A549 (cell line): ENCODE data around the gene APC2. TPM values are rescaled to one million over a fixed set of nuclear protein-coding genes. Genes with fewer than 3 reads are reported as not detected.
A peak's percentile ranks its signal among the peaks of the same experiment; 100 is the strongest.

ENCODE experiments used
- ATAC-seq, 2 experiments: fragments of 200-7000 bp in 1 of 2; fragments of >200 bp in 1 of 2; cut with Nextera tagmentation in 1 of 2; cut with Tn5 transposase in 1 of 2; 3 replicates each; pipeline versions ENCODE4 v1.8.0 to v1.9.1; 2018 to 2020; ENCODE audit warnings: mild to moderate bottlenecking in 1 of 2, moderate library complexity in 1 of 2
- CTCF ChIA-PET: fragments of 300-600 bp; sonication (Branson Sonifier 250); formaldehyde crosslinking; extraction: SDS; loops from one replicate; lab custom pipeline; 2021; ENCODE audit warnings: antibody characterized with exemption, inconsistent platforms; lab: Yijun Ruan, JAX
- POLR2A ChIA-PET: fragments of 350-600 bp; formaldehyde crosslinking; extraction: SDS; loops from one replicate; lab custom pipeline; 2021; ENCODE audit warnings: antibody characterized with exemption, inconsistent platforms; lab: Yijun Ruan, JAX
- DNase-seq, 2 experiments: peaks; one replicate each; pipeline versions ENCODE4 v3.0.0 to v3.0.0-alpha.2; 2011 to 2016; ENCODE audit warnings: low read depth in 1 of 2, low spot score in 1 of 2
- FAIRE-seq: peaks from 2 replicates; lab custom pipeline; 2011; peaks lifted over from hg19 to GRCh38; lab: Jason Lieb, UNC
- H3K27ac ChIP-seq, 2 experiments: fragments of >200 bp; sonication (Bioruptor Twin); formaldehyde crosslinking; 3 replicates each; pipeline ENCODE4 v1.5.1; 2016 to 2017
- H3K4me1 ChIP-seq: fragments of >200 bp; sonication (Bioruptor Twin); formaldehyde crosslinking; 3 replicates; pipeline ENCODE4 v1.6.1; 2016
- H3K4me2 ChIP-seq: fragments of >200 bp; sonication (Bioruptor Twin); formaldehyde crosslinking; 3 replicates; pipeline ENCODE4 v1.6.1; 2016
- H3K4me3 ChIP-seq: fragments of >200 bp; sonication (Bioruptor Twin); formaldehyde crosslinking; 3 replicates; pipeline ENCODE4 v1.5.1; 2016
- H3K9me3 ChIP-seq: fragments of >200 bp; sonication (Bioruptor Twin); formaldehyde crosslinking; 3 replicates; pipeline ENCODE4 v1.6.1; 2016
- ATOH8 ChIP-seq: fragments of 250-450 bp; sonication (Bioruptor Pico); IDR thresholded peaks from 2 replicates; pipeline ENCODE4 v1.5.0; 2020; ENCODE audit warnings: low read depth, mild to moderate bottlenecking, moderate library complexity
- CBX8 ChIP-seq: fragments of 200-600 bp; sonication (generic); IDR thresholded peaks from 2 replicates; pipeline ENCODE4 v1.6.1; 2016
- CHD2 ChIP-seq: fragments of 150-350 bp; IDR thresholded peaks from 2 replicates; pipeline ENCODE4 v1.6.1; 2014; ENCODE audit warnings: low read length; ENCODE audit not compliant: partially characterized antibody
- CTCF ChIP-seq: fragments of >200 bp; sonication (Bioruptor Twin); formaldehyde crosslinking; IDR thresholded peaks from 3 replicates; pipeline ENCODE4 v1.5.1; 2016
- E2F6 ChIP-seq: IDR thresholded peaks from 2 replicates; pipeline ENCODE4 v1.6.1; 2012; ENCODE audit warnings: low read depth, borderline replicate concordance
- EHF ChIP-seq: fragments of 250-450 bp; sonication (Bioruptor Pico); IDR thresholded peaks from 2 replicates; pipeline ENCODE4 v1.5.0; 2020; ENCODE audit warnings: mild to moderate bottlenecking
- EHMT2 ChIP-seq: fragments of 200-600 bp; sonication (generic); IDR thresholded peaks from 2 replicates; pipeline ENCODE4 v1.6.1; 2016; ENCODE audit warnings: antibody characterized with exemption, low read depth, mild to moderate bottlenecking, moderate library complexity
- ESRRA ChIP-seq: fragments of 150-350 bp; IDR thresholded peaks from 2 replicates; pipeline ENCODE4 v1.6.1; 2014; ENCODE audit warnings: mild to moderate bottlenecking, low read length, borderline replicate concordance
- FOSB ChIP-seq: fragments of 250-450 bp; sonication (Bioruptor Pico); IDR thresholded peaks from 2 replicates; pipeline ENCODE4 v1.5.0; 2020; ENCODE audit warnings: mild to moderate bottlenecking, moderate library complexity
- FOSL2 ChIP-seq, 2 experiments: fragments of 450-650 bp in 1 of 2; fragments of >200 bp in 1 of 2; sonication (Bioruptor Twin) in 1 of 2; formaldehyde crosslinking; IDR thresholded peaks; 2 replicates each; pipeline versions ENCODE4 v1.5.0 to v1.6.1; 2016 to 2020; ENCODE audit warnings: mild to moderate bottlenecking in 1 of 2, moderate library complexity in 1 of 2
- FOXS1 ChIP-seq: fragments of 250-450 bp; sonication (Bioruptor Pico); IDR thresholded peaks from 2 replicates; pipeline ENCODE4 v1.5.0; 2020; ENCODE audit warnings: mild to moderate bottlenecking, moderate library complexity
- HDAC2 ChIP-seq: fragments of 200-600 bp; sonication (generic); IDR thresholded peaks from 2 replicates; pipeline ENCODE4 v1.6.1; 2016
- HMGXB4 ChIP-seq: fragments of 250-450 bp; sonication (Bioruptor Pico); IDR thresholded peaks from 2 replicates; pipeline ENCODE4 v1.5.0; 2021; ENCODE audit warnings: mild to moderate bottlenecking, moderate library complexity, borderline replicate concordance
- HOXA7 ChIP-seq: fragments of 250-450 bp; sonication (Bioruptor Pico); IDR thresholded peaks from 2 replicates; pipeline ENCODE4 v1.5.0; 2020; ENCODE audit warnings: mild to moderate bottlenecking, moderate library complexity
- KDM1A ChIP-seq: fragments of 200-600 bp; sonication (generic); IDR thresholded peaks from 2 replicates; pipeline ENCODE4 v1.6.1; 2016; ENCODE audit warnings: low read depth, mild to moderate bottlenecking
- MAFK ChIP-seq: fragments of 450-650 bp; IDR thresholded peaks from 2 replicates; pipeline ENCODE4 v1.6.1; 2014; ENCODE audit not compliant: partially characterized antibody
- MAX ChIP-seq: IDR thresholded peaks from 2 replicates; pipeline ENCODE4 v1.6.1; 2012
- NPAS2 ChIP-seq: fragments of 250-450 bp; sonication (Bioruptor Pico); IDR thresholded peaks from 2 replicates; pipeline ENCODE4 v1.8.0; 2022; ENCODE audit warnings: mild to moderate bottlenecking, moderate library complexity, borderline replicate concordance
- NR3C1 ChIP-seq: fragments of >200 bp; sonication (Bioruptor Twin); formaldehyde crosslinking; IDR thresholded peaks from 3 replicates; pipeline ENCODE4 v1.6.1; 2017
- PHF8 ChIP-seq: fragments of 200-600 bp; sonication (generic); IDR thresholded peaks from 2 replicates; pipeline ENCODE4 v1.6.1; 2016; ENCODE audit warnings: low read depth, mild to moderate bottlenecking, antibody characterized with exemption, moderate library complexity, borderline replicate concordance
- RAD21 ChIP-seq, 2 experiments: fragments of >200 bp in 1 of 2; sonication (Bioruptor Twin) in 1 of 2; formaldehyde crosslinking in 1 of 2; IDR thresholded peaks in 1 of 2; conservative IDR thresholded peaks in 1 of 2; 2 replicates in 1 of 2; 3 replicates in 1 of 2; pipeline ENCODE4 v1.6.1; 2012 to 2018; ENCODE audit warnings: inconsistent platforms in 1 of 2
- ZC3H11A ChIP-seq: fragments of 450-650 bp; IDR thresholded peaks from 2 replicates; pipeline ENCODE4 v1.6.1; 2014; ENCODE audit warnings: antibody characterized with exemption, mild to moderate bottlenecking
- ZFP36 ChIP-seq: fragments of 450-650 bp; IDR thresholded peaks from 2 replicates; pipeline ENCODE4 v1.6.1; 2014; ENCODE audit warnings: borderline replicate concordance; ENCODE audit not compliant: partially characterized antibody
- ZNF302 ChIP-seq: fragments of 250-450 bp; sonication (Bioruptor Pico); IDR thresholded peaks from 2 replicates; pipeline ENCODE4 v1.9.0; 2021; ENCODE audit warnings: inconsistent platforms, mild to moderate bottlenecking, moderate library complexity
- WGBS: methylation state at CpG from one replicate; pipeline ENCODE4 v1.1.6; 2017; ENCODE audit errors: missing lambda C conversion rate; 5-methylcytosine and 5-hydroxymethylcytosine counted together
- polyA plus RNA-seq, 4 experiments: library from polyadenylated mRNA; depleted of rRNA in 3 of 4; stranded (reverse); fragments of >200 nt; fragmentation: RNase III in 1 of 4; extraction: RNeasy Plus Mini Kit Qiagen cat#74134 plus additional on column Dnase treatment in 1 of 4; gene quantifications; 2 replicates in 3 of 4; 3 replicates in 1 of 4; pipeline ENCODE4 v1.2.3, GENCODE V29; 2011 to 2017

Gene APC2
- polyA plus RNA-seq, 2 of the 4 experiments (the other 2 are of a cell fraction), result 0.36 to 1.6 TPM

- no peak for TF ChIP-seq HMGXB4 (CRISPR knock-in tag)
- TF ChIP-seq FOSB (CRISPR knock-in tag), result no peak
- peak; percentile 72 for TF ChIP-seq MAX
- TF ChIP-seq CTCF, result peak; percentile 69
- no peak for TF ChIP-seq ESRRA
- no peak for TF ChIP-seq MAFK
- TF ChIP-seq ZC3H11A, result no peak
- TF ChIP-seq NR3C1, result no peak
- TF ChIP-seq ZFP36, result no peak
Measured at GRCh38 chr19:1445185-1445931, 4.6 kb upstream of the APC2 start (continued).

GRCh38 chr19:1445932-1446712 lies 3.8 kb upstream of the APC2 start:
- peaks cover 40% of the 10 kb centered on the region for H3K4me1 ChIP-seq
- peak; percentile 30 to 44 for ATAC-seq
- ChIA-PET CTCF (interaction anchor here (0.6 to 2.9 kb wide), 20 partner anchors 8 to 204 kb away, joined by 3 to 34 read pairs (median 3); partner anchors contain the start of gene FAM174C), POLR2A (interaction anchor here (0.7 to 1.9 kb wide), 3 partner anchors 7 to 177 kb away, joined by 3 to 5 read pairs (median 3); partner anchors contain the start of gene CIRBP)
- H3K27ac ChIP-seq, result peak overlapping the region; percentile 79 to 96
- peak overlapping the region; percentile 91 for H3K4me2 ChIP-seq
- no peaks in the 10 kb centered on the region for H3K9me3 ChIP-seq
- no peak for TF ChIP-seq FOXS1 (CRISPR knock-in tag)
- no peak for TF ChIP-seq HOXA7 (CRISPR knock-in tag)
- TF ChIP-seq EHF, result no peak
- TF ChIP-seq ATOH8 (CRISPR knock-in tag), result no peak
- no peak for TF ChIP-seq HDAC2
- no peak for TF ChIP-seq KDM1A
- no peak for TF ChIP-seq E2F6
- TF ChIP-seq CBX8, result no peak
- no peak for TF ChIP-seq EHMT2
- no peak for TF ChIP-seq FOSL2 (IDR thresholded peaks at IDR 0.05)
- TF ChIP-seq FOSL2 (CRISPR knock-in tag; IDR thresholded peaks at IDR 0.05), result no peak
- no peak for TF ChIP-seq ZNF302 (CRISPR knock-in tag)
- TF ChIP-seq CHD2, result no peak
- no peak for TF ChIP-seq NPAS2 (CRISPR knock-in tag)
- TF ChIP-seq PHF8, result no peak
- TF ChIP-seq RAD21 (conservative IDR thresholded peaks at IDR 0.05 in 1 of 2, IDR thresholded peaks at IDR 0.05 in 1 of 2), result no peak
- TF ChIP-seq MAX, result no peak
- TF ChIP-seq, all 56 proteins: peak for 0
- DNase-seq, result peak; percentile 52 to 67
- FAIRE-seq, result no peak
- WGBS, result 0% methylated on average over 8 of the region's 99 CpGs
- H3K4me3 ChIP-seq, result peak overlapping the region; percentile 63
